Epithelial cell of prostate (primary cell): ENCODE data around the gene FGFR2.
A peak's percentile ranks its signal among the peaks of the same experiment; 100 is the strongest.

Experiments used
- DNase-seq: peaks from one replicate; pipeline ENCODE4 v3.0.0-alpha.2; 2011; ENCODE audit warnings: low read depth, low spot score
- H3K27ac ChIP-seq: fragments of 450-650 bp; 2 replicates; pipeline ENCODE4 v1.5.1; 2017; ENCODE audit warnings: mild to moderate bottlenecking

The FGFR2 gene

GRCh38 chr10:121611393-121612159 is 13.3 kb upstream of the FGFR2 start:
- H3K27ac ChIP-seq, result peak overlapping the region; percentile 43
- DNase-seq, result no peak

GRCh38 chr10:121610798-121611323 is 12.6 kb upstream of the FGFR2 start:
- DNase-seq, result peak; percentile 43
- peak overlapping the region; percentile 43 for H3K27ac ChIP-seq

GRCh38 chr10:121609426-121610380 is 11.5 kb upstream of the FGFR2 start:
- no peak overlapping the region for H3K27ac ChIP-seq
- DNase-seq, result no peak

- no peak for DNase-seq
- no peak overlapping the region for H3K27ac ChIP-seq
Measured at GRCh38 chr10:121608469-121609190, 10.4 kb upstream of the FGFR2 start.

- DNase-seq, result no peak
Measured at GRCh38 chr10:121607310-121608055, 9.2 kb upstream of the FGFR2 start.

GRCh38 chr10:121605708-121606107 is 7.5 kb upstream of the FGFR2 start:
- DNase-seq, result no peak
- H3K27ac ChIP-seq, result no peak overlapping the region

More at GRCh38 chr10:121607310-121608055, 9.2 kb upstream of the FGFR2 start:
- H3K27ac ChIP-seq, result no peak overlapping the region

- no peak for DNase-seq
- H3K27ac ChIP-seq, result no peak overlapping the region
Measured at GRCh38 chr10:121601458-121601857, 3.2 kb upstream of the FGFR2 start.

GRCh38 chr10:121600611-121601010 is 2.4 kb upstream of the FGFR2 start:
- no peak overlapping the region for H3K27ac ChIP-seq
- DNase-seq, result no peak

GRCh38 chr10:121599947-121600346 is 1.7 kb upstream of the FGFR2 start:
- no peak for DNase-seq
- no peak overlapping the region for H3K27ac ChIP-seq

GRCh38 chr10:121597504-121598262 is 561 bp downstream of the FGFR2 start:
- peak overlapping the region; percentile 58 for H3K27ac ChIP-seq
- DNase-seq, result no peak

- no peak for DNase-seq
Measured at GRCh38 chr10:121596689-121597503, 1.3 kb downstream of the FGFR2 start.

GRCh38 chr10:121595806-121596688 is 2.2 kb downstream of the FGFR2 start:
- no peak for DNase-seq
- peak overlapping the region; percentile 58 for H3K27ac ChIP-seq

More at GRCh38 chr10:121596689-121597503, 1.3 kb downstream of the FGFR2 start:
- peak overlapping the region; percentile 58 for H3K27ac ChIP-seq

- peak overlapping the region; percentile 58 for H3K27ac ChIP-seq
- no peak for DNase-seq
Measured at GRCh38 chr10:121595351-121595805, 2.9 kb downstream of the FGFR2 start.

GRCh38 chr10:121594623-121595350 is 3.5 kb downstream of the FGFR2 start:
- no peak for DNase-seq
- peak overlapping the region; percentile 58 for H3K27ac ChIP-seq

- DNase-seq, result no peak
- no peak overlapping the region for H3K27ac ChIP-seq
Measured at GRCh38 chr10:121594076-121594475, 4.2 kb downstream of the FGFR2 start.
